Activated gamma-delta T cell treated with Interleukin-2 at 50 U/mL for 16 hours (primary cell): ENCODE data around the gene TBC1D4.

Experiments used
- DNase-seq: peaks from one replicate; pipeline ENCODE4 v3.0.0-alpha.2; 2020

TBC1D4 gene

DNA sequence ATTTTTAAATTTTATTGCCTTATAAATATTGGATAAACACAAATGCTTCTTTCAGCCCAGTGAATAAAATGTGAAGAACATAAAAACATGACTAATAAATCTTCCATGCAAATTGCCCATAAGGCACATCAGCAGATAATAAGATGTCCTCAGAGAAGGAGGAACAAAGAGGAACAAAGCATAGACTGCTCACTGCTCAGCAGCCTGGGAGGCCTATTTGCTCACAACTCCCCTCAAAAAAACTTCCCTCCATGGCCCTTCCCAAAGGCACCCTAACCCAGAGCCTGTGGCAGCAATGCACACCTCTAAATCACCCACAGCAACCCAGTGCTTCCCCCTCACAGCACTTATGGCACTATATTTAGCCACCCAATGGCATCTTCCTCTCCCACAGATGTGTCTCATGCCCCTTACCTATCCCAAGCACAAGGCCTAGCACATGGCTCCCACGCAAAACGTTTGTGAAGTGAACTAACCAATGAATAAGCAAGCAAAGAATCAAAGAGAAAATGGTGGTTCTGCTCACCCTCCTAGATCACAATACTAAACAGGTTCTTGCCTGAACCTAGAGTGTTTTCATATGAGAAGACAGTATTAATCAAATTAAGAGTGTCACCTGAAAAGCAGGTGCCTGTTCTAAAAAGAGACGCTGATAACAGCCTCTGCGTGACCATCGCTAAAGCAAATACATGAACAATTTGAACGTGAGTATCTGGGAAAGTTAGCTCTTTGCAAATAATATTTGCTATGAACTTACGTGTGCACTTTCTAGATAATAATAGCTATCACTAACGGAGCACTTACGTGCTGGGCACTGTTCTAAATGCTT, 96.9 kb downstream of the TBC1D4 start:
- DNase-seq = no peak

DNA sequence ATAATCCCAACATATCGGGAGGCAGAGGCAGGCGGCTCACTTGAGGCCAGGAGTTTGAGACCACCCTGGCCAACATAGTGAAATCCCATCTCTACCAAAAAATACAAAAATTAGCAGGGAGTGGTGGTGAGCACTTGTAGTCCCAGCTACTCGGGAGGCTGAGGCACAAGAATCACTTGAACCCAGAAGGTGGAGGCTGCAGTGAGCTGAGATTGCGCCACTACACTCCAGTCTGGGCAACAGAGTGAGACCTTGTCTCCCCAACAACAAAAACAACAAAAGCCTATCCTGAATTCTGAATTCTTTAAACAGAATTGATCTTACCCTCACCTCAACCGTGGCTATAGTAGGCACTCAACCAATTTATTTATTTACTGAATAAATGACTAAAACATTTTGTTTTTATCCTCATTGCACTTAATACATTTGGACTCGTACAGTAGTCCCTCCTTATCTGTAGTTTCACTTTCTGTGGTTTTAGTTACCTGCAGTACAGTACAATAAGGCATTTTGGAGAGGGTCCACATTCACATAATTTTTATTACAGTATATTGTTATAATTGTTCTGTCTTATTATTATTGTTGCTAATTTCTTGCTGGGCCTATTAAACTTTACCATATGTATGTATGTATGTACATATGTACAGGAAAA, 98.8 kb downstream of the TBC1D4 start:
- no peak for DNase-seq

DNA sequence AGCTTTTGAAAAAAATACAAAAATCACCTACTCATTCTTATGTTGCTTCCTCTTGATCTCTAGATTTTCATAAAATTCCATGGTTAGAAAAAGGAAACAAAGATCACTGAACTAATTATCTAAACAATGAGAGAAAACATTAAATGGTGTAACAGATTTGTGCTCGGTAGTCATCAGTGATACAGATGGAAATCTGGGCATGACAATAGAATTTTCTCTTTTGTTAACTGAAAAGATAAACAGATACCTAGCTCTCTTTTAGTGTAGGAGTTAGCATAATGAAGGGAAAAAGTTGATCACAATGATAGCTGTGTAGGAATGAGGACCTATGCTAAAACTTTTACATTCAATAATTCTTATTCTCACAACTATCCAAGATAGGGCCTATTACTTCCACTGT, 103.7 kb downstream of the TBC1D4 start:
- DNase-seq = no peak

DNA sequence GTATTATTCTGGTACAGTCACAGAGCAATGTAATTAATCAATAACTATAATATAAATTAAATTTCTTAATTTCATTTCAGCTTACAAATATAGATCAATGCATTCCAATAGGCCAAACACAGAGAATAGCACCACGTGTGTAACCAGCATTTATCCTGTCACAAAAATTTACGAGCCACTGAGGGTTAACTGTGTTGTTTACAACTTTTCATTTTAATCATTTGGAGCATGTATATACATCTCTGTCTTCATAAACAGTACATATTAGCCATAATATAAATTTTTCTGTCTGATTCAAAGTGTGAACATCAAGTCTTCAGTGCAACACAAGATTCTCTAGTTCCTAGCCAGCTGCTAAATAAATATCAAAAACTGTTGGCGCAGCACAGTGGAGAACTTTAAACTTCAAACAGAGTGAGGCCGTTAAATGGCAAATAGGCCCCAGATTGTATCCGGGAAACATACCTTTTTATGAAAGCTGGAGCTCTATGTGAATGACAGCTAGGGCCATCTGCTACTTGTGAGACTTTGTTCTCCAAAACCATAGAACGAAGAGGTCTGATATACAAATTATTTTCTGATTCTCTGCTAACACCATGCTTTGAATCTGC, 105.1 kb downstream of the TBC1D4 start:
- no peak for DNase-seq

DNA sequence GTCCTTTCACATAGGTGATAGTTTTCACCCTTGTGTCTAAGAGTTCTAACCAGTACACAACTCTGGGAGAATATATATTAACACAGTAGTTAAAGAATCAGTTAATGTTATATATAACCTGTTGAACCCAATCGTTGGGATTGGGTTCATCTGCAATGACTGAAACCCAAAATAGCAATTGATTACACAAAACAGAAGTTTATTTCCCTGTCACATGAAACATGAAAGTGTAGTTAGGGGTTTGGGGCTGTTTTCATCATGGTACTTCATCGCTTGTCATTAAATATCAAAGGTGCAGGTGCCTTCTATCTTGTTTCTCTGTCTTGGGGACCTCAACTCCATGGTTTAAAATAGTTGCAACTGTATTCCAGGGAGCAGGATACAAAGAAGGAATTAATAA, 106.6 kb downstream of the TBC1D4 start:
- DNase-seq = no peak

DNA sequence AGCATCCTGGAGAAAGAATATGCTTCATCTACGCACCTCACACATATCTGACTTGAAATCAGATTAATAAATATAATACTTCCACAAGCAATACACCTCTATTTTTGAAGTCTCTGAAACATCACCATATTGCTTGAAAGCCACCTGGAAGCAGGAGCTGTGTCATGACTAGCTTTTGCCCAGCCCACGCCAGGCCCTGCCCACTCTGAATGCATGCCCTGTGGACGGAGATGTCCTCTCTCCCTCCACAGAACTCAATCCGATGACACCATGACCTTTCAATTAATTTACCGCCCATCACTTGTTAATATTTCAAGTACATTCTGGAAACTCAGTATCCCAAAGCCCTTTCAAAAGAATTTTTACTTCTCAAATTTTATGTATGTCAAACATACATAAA, 108.0 kb downstream of the TBC1D4 start:
- no peak for DNase-seq

DNA sequence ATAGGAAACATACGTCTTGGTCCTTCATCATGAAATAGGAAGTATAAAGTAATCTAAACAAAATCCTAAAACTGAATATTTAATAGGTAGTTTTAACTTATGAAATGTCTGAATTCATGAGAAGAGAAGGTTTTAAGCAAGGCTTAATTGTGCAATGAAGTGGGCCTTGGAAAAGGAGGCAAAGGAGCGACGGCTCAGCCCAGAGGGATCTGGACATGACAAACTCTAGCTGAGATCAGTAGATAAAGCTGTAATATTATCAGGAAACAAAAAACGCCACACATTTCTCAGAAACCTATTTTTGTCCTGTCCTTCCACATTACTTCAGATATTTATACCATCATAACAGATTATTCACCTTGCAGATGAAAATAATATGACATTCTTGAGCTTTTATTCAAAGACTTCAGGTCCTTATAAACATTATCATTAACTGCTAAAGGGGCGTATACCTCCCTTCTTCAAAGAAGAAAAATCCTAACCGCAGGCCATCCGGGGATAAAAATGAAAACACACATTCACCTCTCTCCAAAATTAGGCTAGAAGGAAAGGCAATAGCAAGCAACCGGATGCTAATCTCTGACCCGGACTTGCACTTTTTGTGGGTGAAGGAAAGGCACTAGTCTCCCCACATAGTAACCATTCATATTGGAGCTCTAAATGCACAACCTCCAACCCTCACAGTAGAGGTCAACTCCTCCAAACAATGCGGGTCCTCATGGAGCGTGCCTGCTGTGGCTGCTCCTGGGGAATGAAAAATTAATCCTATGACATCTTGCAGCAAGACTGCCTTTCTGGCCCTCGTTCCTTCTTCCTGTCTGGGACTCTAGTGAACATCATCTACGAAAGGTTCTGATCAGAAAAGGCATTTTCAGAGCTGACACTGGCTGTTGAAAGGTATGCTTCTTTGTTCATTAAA, 108.8 kb downstream of the TBC1D4 start:
- no peak for DNase-seq

DNA sequence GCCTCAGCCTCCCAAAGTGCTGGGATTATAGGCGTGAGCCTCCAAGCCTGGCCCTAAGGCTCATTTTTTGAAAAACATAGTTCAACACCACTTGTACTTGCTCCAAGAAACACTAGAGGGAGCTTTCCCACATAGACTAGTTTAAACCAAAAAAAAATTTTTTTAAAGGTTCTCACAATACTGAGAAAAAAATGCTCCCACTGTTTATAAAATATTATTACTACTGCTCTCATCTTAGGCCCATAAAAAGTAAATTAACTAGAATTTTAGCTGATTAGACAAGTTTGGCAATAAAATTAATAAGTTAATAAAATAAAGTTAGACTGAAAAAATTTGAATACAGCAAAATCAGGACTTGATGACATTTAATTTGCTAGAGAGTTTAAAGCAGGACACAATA, 109.5 kb downstream of the TBC1D4 start:
- no peak for DNase-seq

DNA sequence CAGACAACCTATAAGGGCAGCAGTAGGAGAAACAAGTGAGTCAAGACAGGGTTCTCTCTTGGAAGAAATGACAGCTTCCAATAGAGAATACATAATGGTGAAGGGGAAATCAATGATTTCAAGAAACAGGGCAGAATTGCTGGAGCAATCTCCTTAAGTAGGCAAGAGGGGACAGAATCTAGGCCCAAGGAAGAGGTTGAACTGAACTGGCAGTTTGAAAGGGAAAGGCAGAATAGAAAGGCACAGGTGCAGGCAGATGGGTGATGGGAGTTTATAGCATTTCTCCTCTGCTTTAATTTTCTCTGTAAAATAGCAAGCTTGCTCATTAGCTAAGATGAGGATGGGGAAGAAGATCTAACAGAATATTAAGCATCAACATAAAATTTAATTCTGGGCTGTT, 110.8 kb downstream of the TBC1D4 start:
- DNase-seq = no peak

DNA sequence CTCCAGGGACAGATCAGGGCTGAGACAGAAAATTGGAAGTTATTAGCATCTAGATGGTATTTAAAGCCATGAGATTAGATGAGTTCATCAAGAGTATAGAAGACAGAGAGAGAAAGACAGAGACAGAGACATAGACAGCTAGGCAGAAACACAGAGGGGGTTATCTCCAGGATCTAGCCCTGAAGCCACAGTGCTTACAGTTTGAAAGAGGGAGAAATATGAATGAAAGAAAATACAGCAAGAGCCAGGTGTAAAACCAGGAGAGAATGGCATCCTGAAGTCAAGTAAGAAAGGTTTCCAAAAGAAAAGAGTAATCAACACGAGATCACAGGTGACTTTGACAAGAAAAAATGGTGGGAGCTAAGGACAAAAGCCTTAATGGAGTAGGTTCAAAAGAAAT, 111.2 kb downstream of the TBC1D4 start:
- DNase-seq = no peak

DNA sequence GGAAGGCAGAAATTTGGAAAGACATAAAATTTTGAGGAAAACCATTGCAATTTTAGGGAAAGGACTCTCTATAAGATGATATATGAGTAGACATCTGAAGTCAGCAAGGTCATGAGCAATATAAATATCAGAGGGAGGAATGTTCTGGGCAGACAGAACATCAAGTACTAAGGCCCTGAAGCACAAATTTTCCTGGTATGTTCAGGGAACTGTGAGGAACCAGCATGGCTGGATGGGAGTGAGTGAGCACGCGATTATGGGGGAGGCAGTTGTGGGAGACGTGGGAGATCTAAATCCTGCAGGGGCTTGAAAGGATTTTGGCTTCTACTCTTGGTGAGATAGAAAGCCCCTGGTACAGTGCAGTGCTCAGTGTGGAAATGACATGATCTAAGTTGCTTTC, 112.0 kb downstream of the TBC1D4 start:
- DNase-seq = no peak

DNA sequence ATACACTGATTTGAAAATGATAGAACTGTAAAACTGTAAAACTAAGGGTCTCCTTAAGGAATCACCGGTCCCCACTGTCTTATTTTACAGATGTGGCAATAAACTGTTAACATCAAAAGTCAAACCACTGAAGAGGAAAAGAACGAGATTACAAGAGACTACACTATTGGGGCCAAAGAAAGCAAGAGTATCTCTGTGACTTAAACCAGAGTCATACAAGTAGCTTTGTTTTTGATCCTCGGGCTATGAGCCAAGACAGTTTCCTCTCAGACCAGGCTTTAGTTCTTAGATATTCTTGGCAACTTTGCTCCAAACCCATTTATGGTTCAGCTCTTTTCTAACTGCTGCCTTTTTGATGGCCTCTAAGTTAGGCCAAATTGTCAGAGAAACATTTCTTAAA, 113.8 kb downstream of the TBC1D4 start:
- no peak for DNase-seq

DNA sequence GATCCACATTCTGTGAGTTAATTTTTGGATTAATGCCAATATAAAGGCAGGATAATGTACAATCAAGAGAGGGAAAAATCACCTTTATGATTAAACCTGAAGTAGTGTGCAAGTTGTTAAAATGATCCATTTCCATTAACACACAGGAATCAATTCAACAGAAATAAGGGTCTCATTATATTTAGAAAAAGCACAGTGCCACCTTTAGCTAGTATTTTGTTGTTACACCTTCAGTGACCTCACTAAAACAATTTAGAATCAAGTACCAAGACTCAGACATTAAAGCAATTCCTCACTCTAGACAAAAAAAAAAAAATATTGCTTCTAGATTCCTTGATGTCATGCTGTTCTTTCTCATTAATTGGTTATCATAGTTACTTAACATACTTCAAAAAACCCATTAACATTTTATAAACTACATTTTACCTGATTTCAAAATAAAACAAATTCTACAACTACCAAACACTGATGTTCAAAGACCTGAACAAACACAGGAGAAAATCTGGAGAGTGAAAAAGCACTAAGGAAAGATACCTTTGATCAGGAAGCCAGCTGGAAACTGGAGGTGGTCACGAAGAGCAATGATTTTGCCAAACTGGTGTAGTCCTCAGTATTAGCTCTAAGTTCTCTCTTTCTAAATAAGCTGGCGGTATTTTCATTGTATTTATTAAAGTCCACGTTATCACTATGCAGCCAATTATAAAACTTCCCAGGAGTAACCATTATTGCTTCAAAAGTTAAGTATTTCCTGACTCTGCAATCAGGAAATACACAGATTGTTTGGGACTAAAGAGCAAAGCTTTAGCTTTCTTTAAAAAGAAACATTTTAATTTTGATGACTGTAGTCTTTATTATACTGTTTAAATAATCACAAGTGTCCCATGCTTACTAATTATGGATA, 115.3 kb downstream of the TBC1D4 start:
- no peak for DNase-seq

DNA sequence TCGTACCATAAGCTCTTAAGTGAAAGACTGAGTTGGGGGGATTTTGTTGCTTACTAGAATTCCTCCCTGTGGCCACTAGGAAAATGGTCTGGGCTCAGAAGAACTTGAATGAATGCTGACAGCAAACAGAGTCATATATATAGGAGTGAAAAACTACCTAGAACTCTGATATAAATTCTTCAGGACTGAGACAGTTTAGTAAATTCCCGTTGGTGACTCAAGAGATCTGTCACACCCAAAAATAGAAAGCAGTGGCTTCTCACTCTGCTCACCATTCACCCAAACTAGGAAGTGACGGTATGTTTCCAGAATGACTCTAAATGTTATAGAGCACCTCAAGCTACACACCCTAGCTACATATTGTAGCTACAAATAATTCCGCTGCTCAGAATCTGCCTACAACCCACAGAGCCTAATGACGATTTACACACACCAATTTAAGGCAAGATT, 116.2 kb downstream of the TBC1D4 start:
- no peak for DNase-seq

DNA sequence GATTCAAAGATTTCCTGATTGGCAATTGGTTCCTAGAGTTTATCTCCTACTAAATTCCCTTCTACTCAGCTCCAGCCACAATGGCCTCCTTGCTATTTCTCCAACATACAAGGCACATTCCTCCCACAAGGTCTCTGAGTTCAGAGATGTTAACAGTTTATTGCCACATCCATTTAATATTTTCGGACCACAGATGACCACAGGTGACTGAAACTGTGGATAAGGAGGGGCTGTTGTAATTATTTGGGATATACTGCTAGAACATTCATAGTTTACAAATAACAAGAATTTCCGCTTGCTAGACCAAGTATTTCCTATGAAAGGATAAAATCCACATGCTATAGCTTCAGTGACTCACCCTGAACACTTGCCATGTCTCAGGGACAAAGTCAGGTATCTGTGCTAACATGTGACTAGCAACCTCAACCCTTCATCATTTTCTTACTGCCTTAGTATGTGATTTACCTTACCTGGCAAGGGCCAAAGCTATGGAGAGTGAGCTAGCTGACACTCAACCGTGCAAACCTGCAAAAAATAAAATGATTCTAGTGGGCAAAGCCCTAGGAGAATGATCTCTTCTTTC, 117.7 kb downstream of the TBC1D4 start:
- no peak for DNase-seq

DNA sequence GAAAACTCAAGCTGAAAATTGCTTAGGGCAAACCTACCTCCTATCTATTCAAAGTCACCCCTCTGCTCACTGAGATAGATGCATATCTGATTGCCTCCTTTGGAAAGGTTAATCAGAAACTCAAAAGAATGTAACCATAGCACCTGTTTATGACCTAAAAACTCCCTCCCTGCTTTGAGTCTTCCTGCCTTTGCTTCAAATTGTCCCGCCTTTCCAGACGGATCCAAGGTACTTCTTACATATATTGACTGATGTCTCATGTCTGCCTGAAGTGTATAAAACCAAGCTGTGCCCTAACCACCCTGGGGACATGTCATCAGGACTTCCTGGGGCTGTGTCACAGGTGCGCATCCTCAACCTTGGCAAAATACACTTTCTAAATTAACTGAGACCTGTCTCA, 118.6 kb downstream of the TBC1D4 start:
- no peak for DNase-seq

DNA sequence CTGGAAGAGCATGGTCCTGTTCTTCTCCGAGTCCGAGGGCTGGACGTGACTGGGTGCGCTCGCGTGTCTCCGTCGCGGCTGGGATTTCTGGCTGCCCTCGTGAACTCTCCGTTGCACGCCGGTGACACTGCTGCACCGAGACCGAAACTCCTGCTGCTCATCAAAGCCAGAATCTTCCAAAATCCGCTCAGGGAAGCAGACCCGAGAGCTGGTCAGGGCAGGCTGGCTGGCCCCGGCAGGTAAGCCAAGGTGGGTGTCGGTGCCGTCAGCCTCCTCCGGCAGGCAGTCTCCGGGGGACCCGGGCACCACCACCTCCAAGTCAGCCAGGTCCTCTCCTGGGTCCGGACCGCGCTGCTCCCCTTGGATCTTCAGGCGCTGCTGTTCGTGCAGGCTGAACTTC, 119.9 kb downstream of the TBC1D4 start:
- DNase-seq = no peak

DNA sequence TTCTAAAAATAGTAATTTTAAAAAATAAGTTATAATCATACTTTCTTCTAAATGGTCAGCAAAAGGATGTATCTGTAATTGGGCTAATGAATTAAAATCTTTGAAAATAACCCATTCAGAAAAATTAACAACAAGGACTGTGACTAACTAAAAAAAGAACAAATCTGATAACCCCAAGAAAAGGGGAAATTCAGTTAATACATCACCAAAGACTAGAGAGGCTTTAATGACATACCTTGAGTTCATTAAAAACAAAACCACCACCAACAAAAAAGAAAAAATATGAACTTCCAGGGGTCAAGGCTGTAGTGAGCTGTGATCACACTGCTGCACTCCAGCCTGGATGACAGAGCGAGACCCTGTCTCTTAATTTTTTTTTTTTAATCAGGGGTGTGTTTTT, 121.8 kb downstream of the TBC1D4 start:
- no peak for DNase-seq

DNA sequence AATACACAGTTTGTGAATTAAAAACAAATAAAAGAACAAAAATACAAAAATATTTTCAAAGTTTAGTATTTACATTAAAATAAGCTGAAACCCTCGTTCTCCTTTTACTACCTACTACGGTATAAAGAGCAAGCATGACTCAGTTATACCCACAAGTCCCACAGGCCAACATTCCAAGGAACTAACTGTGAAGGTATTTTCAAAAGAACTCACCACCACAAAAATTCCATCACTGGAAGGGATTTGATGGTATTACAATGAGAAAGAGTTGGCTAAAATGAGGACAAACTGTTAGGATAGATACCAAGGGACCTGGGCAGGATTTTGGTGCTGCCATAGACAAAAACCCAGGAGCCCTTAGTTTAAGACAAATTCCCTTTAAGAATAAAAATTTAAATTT, 122.7 kb downstream of the TBC1D4 start:
- no peak for DNase-seq

DNA sequence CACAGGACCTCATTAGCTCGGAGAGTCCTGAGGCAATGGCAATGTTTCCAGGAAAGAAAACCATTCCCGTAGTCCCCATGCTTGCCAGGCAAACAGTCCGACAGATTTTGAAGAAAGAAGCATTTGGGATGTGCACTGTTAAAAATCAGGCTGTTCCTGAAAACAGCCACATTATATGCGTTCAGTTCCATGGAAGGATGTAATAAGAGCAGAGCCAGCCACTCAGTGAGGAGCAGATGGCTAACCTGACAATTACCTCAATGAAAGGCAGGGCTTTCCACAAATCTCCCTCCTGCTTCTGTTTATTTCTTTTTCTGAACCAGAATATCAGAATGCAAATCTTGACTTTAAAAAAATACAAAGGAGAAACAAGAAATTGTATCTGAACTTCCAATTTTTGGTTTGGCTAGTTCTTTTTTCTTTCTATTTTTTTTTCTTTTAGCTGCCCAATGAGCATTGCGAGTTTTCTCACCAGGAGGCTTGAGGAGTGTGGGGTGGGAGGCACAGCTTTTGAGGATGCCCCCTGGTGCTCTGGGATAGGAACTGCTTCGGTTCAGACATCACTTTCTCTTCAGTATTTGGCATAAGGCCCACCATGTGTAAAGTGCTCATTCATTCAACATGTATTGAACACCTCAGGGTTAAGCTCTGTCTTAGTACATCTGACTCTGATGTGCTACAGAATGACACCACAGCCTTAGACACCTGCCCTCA, 124.2 kb downstream of the TBC1D4 start:
- peak; percentile 17 for DNase-seq

DNA sequence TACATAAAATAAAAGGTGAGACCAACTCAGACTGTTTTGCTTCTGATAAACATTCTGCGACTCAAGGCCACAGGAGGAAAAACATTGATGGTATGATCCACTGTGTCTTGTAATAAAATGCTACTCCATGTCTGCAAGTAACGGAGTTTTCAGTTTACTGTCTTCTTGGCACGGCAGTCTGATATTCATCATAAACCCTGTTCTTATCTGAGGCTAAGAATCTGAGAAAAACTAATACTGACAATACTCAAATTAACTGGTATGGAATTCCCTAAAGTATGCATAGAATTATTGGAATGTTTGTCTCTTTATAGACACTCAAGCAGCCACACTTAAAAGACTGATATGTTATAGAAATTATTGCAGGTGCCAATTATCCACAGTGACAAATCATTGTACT, 125.5 kb downstream of the TBC1D4 start:
- DNase-seq = no peak
